HG02571 (cell line): ENCODE measurements around the gene NPHS1.
"Not testable (repeated sequence)": the region's sequence is repeated elsewhere in the genome, so short reads cannot be mapped to it uniquely, and the experiment has no call there.

Source experiments
- ATAC-seq: cut with Tn5 transposase; IDR thresholded peaks from one replicate; pipeline ENCODE4 v1.9.1; 2021; ENCODE audit warnings: mild to moderate bottlenecking, moderate library complexity; ENCODE audit not compliant: unreplicated experiment

The NPHS1 gene

DNA sequence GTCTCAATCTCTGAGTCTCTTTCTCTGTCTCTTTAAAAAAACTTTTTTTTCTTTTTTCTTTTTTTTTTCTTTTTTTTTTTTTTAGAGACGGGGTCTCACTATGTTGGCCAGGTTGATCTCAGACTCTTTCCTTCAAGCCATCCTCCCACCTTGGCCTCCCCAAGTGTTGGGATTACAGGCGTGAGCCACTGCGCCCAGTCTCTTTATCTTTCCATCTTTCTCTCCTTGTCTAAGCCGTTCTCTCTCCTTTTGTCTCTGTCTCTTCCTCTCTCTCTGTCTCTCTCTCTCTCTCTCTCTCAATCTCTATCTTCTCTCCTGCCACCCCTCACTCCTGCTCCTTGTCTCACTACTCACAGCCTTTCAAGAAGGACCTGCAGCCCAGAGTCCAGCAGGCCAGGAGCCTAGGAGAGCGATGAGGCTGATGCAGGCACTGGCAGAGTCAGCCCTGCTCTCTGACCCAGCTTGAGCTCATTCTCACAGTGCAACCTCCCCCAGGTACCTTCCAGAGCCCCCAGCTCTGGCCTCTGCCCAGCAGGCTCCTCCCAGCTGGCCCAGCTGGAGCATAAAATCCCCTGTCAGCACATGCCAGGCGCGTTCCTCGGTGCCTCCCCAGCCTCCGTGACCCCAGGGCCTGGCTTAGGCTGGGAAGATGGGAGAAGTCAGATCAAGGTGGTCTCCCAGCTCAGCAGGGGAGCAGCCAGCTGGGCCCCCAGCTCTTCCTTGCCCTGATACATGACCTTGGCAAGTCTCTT, at the start of gene NPHS1:
Gene NPHS1, minus strand, starts transcription at position 476 of the 752 bp plus-strand sequence. CDS start 667 bp downstream, outside the sequence.
- no peak for ATAC-seq

GRCh38 chr19:35901055-35901644, 48.8 kb upstream of the NPHS1 start:
- no peak for ATAC-seq

DNA sequence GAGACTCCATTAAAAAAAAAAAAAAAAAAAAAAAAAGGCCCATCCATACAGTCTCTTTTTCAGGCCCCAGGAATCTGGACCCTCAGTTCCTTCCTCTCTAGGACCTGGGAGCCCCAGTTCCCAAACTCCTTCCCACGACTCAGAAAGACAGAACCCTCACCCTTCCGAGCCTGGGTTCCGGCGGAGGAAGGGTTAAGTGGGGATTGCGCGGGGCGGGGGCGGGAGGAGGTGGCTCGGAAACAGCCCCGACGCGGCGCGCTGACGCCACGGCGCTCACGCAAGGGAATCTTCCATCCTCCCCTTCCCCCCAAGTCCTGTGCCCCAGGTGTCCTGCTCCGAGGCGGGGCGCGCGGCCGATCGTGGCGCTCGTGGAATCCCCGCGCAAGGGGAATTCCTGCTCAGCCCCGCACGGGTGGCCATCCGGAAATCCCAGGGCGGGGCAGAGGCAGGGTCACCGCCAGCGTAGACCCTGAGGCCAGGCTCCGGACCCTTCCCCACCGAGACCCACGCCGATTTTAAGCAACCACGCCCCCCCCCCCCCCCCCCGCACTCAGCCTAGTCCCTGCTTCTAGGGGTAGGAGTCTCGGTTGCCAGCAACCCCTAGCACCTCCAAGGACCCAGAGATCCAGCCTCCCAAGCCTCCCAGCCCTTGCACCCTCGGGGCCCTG, 47.4 kb upstream of the NPHS1 start:
- ATAC-seq: peak; percentile 45

GRCh38 chr19:35898499-35898809, 46.1 kb upstream of the NPHS1 start:
- ATAC-seq: no peak

- no peak for ATAC-seq
Measured at GRCh38 chr19:35897706-35898451, 45.6 kb upstream of the NPHS1 start.

- no peak for ATAC-seq
Measured at GRCh38 chr19:35896643-35897040, 44.3 kb upstream of the NPHS1 start.

GRCh38 chr19:35895911-35896642, 43.8 kb upstream of the NPHS1 start:
- no peak for ATAC-seq

DNA sequence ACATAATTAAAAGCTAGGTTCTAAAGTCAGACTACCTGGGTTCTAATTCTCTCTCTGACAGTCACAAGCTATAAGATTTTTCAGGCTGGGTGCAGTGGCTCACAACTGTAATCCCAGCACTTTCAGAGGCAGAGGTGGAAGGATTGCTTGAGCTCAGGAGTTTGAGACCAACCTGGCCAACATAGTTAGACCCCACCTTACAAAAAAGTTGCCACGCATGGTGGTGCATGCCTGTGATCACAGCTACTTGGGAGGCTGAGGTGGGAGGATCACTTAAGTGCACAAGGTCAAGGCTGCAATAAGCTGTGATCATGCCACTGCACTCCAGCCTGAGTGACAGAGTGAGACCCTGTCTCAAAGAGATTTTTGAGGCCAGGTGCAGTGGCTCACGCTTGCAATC, 42.0 kb upstream of the NPHS1 start:
- ATAC-seq: no peak

DNA sequence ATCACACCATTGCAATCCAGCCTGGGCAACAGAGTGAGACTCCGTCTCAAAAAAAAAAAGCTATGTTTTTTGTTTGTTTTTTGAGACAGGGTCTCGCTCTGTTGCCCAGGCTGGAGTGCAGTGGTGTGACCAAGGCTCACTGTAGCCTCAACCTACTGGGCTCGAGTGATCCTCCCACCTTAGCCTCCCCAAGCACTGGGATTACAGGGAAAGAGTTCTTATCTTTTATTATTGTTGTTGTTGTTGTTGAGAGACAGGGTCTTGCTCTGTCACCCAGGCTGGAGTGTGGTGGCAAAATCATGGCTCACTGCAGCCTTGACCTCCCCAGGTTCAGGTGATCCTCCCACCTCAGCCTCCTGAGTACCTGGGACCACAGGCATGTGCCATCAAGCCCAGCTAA, 39.5 kb upstream of the NPHS1 start:
- ATAC-seq: not testable (repeated sequence)

DNA sequence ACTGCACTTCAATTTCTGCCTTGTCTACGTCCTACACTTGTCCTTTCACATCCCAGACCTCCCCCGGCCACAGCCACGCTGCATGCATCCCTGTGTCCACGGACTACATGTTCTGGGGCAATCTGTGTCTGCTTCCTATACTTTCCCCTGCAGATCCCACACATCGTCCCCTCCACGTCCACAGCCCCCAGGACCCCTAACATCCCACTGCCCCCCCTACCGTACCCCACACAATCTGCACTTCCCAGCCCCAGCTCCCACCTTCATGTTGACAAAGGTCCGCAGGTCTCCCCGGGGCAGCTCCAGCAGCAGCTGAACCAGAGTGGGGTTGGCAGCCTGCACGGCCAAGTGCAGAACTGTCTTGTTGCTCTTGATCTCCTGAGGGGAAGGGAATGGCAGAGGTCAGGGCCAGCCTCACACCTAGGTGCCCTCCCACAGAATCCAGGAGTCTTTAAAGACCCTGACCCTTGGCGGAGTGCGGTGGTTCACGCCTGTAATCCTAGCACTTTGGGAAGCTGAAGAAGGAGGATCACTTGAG, 37.9 kb upstream of the NPHS1 start:
- ATAC-seq: no peak

GRCh38 chr19:35889370-35890112, 37.2 kb upstream of the NPHS1 start:
- ATAC-seq: no peak

GRCh38 chr19:35888398-35888797, 36.1 kb upstream of the NPHS1 start:
- no peak for ATAC-seq

GRCh38 chr19:35887197-35887596, 34.9 kb upstream of the NPHS1 start:
- no peak for ATAC-seq

DNA sequence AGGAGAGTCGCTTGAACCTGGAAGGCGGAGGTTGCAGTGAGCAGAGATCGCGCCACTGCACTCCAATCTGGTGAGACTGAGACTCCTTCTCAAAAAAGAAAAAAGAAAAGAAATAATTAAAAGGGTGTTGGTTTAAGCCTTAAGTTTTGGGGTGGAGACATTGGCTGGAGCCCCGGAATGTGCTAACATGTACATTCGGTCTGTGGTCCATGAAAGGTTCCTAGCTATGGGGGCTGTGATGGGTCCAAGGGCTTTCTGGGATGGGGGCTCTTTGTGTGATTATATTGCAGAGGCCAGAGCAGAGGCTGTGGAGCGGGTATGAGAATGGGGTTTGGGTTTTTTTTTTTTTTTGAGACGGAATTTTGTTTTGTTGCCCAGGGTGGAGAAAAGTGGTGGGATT, 33.6 kb upstream of the NPHS1 start:
- no peak for ATAC-seq

DNA sequence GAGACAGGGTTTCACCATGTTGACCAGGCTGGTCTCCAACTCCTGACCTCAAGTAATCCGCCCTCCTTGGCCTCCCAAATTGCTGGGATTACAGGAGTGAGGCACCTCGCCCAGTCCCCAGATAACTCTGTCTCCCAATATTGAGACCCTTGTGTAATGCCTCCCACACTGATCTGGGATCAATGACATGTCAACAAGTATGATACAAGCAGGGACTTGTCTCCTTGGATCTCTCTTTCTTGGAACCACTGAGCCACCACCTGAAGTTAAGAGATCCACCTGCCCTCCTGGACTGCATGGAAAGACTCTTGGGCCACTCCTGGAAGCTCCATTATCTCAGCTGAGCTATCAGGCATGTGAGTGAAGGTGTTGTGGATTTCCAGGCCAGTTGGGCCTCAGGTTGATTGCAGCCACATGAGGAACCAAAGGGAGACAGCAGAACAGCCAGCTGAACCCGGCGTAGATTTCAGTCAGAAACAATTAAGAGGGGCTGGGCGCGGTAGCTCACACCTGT, 33.0 kb upstream of the NPHS1 start:
- ATAC-seq: no peak

DNA sequence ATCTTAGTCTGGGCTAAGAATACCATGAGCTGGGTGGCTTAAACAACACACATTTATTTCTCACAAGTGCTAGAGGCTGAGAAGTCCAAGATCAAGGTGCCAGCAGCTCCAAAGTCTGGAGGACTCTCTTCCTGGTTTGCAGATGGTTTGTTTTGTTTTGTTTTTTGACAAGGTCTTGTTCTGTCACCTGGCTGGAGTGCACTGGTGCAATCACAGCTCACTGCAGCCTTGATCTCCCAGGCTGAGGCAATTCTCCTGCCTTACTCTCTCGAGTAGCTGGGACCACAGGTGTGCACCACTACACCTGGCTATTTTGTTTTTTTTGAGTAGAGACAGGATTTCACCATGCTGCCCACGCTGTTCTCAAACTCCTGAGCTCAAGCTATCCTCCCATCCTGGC, 31.6 kb upstream of the NPHS1 start:
- ATAC-seq: no peak

- no peak for ATAC-seq
Measured at GRCh38 chr19:35882114-35882832, 30.0 kb upstream of the NPHS1 start.

DNA sequence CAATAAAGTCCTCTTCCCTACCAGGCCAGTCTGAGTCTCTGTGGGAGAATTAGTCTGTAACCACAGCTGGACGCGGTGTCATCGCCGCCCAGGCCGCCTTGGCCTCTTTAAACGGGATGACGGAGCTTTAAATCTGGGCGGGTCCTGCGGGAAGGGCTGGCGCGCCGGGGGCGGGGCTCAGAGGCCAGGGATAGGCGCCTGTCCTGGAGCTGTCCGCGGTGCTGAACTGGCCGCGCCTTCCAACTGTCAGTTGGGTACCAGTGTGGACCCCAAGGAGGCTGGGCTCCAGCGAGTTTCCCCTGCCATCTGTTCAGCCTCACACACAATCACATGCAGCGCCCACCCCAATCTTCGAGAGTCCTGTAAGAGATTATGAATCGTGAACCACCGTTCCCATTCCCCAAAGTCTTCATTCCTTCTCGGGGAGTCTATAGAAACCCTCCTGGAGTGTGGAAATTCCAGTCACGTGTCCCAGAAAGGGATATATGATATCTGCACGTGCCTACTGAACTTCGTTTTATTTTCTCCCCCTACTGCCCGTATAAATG, 27.5 kb upstream of the NPHS1 start:
- ATAC-seq: no peak

DNA sequence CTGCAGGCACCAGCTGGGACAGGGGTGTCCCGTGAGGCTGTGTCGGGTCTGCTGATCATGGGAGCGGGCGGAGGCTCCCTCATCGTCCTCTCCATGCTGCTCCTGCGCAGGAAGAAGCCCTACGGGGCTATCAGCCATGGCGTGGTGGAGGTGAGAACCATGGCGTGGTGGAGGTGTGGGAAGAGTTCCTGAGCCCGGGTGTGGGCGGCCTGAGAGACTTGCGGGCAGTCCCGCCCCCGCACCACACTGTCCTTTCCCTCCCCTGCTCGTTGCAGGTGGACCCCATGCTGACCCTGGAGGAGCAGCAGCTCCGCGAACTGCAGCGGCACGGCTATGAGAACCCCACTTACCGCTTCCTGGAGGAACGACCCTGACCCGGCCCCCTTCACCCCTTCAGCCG, 26.8 kb upstream of the NPHS1 start:
- no peak for ATAC-seq
